HG03565 (cell line): ENCODE measurements around the gene EXD3.
A peak's percentile ranks its signal among the peaks of the same experiment; 100 is the strongest.
"Not testable (repeated sequence)": the region's sequence is repeated elsewhere in the genome, so short reads cannot be mapped to it uniquely, and the experiment has no call there.

ENCODE experiments used
- ATAC-seq: cut with Tn5 transposase; IDR thresholded peaks from one replicate; pipeline ENCODE4 v1.9.1; 2021; ENCODE audit warnings: mild to moderate bottlenecking, moderate library complexity; ENCODE audit not compliant: unreplicated experiment

EXD3 gene

GRCh38 chr9:137459601-137460362, 36.8 kb upstream of the EXD3 start:
- ATAC-seq: no peak

- peak; percentile 47 for ATAC-seq
Observed at GRCh38 chr9:137459152-137459600, 36.2 kb upstream of the EXD3 start, which contains the start of gene NSMF. Gene NSMF (minus strand): TSS chr9:137459334. CDS start chr9:137459102, 232 bp downstream.

- peak; percentile 6 for ATAC-seq
Observed at GRCh38 chr9:137458194-137459151, 35.5 kb upstream of the EXD3 start.

- no peak for ATAC-seq
Observed at GRCh38 chr9:137457406-137458193, 34.6 kb upstream of the EXD3 start.

- ATAC-seq: no peak
Observed at GRCh38 chr9:137456864-137457405, 34.0 kb upstream of the EXD3 start.

- ATAC-seq: no peak
Observed at GRCh38 chr9:137456061-137456863, 33.3 kb upstream of the EXD3 start.

GRCh38 chr9:137455359-137455991, 32.5 kb upstream of the EXD3 start:
- ATAC-seq: no peak

GRCh38 chr9:137454597-137455358, 31.8 kb upstream of the EXD3 start:
- no peak for ATAC-seq

- ATAC-seq: no peak
Observed at GRCh38 chr9:137454145-137454596, 31.2 kb upstream of the EXD3 start.

GRCh38 chr9:137453643-137454081, 30.7 kb upstream of the EXD3 start:
- ATAC-seq: no peak

- no peak for ATAC-seq
Observed at GRCh38 chr9:137452761-137453642, 30.0 kb upstream of the EXD3 start.

- ATAC-seq: no peak
Observed at GRCh38 chr9:137452006-137452760, 29.2 kb upstream of the EXD3 start.

GRCh38 chr9:137451264-137452005, 28.5 kb upstream of the EXD3 start:
- ATAC-seq: not testable (repeated sequence)

GRCh38 chr9:137450539-137451222, 27.7 kb upstream of the EXD3 start:
- ATAC-seq: not testable (repeated sequence)

- no peak for ATAC-seq
Observed at GRCh38 chr9:137449931-137450538, 27.1 kb upstream of the EXD3 start.
